Endothelial cell of umbilical vein (primary cell): ENCODE measurements around the gene ARHGEF1. TPM values are rescaled to one million over a fixed set of nuclear protein-coding genes. Genes with fewer than 3 reads are reported as not detected.

ENCODE experiments used
- BruUV-seq: library from RNA; stranded (reverse); fragments of 400-500 nt; replicated peaks from 2 replicates; lab custom pipeline; 2021; lab: Mats Ljungman, UMichigan
- CTCF ChIA-PET: fragments of 300-600, 350-600 bp; sonication (Branson Sonifier 250); formaldehyde crosslinking; loops from one replicate; lab custom pipeline; 2021; ENCODE audit warnings: antibody characterized with exemption, inconsistent platforms; lab: Charles Lee
- POLR2A ChIA-PET: fragments of 300-600, 350-600 bp; sonication (Branson Sonifier 250); formaldehyde crosslinking; loops from one replicate; lab custom pipeline; 2021; ENCODE audit warnings: antibody characterized with exemption, inconsistent platforms; lab: Charles Lee
- DNase-seq: peaks from one replicate; pipeline ENCODE4 v3.0.0-alpha.2; 2011; ENCODE audit warnings: low read depth, low spot score
- FAIRE-seq: peaks from 2 replicates; lab custom pipeline; 2011; peaks lifted over from hg19 to GRCh38; lab: Jason Lieb, UNC
- H2AFZ ChIP-seq: 2 replicates; pipeline ENCODE4 v1.6.0; 2012; ENCODE audit warnings: low read depth, low read length, control low read depth, inconsistent platforms
- H3K27ac ChIP-seq: 2 replicates; pipeline ENCODE4 v1.5.1; 2011; ENCODE audit warnings: low read depth, mild to moderate bottlenecking, control low read depth, low read length, moderate library complexity; ENCODE audit not compliant: insufficient read depth
- H3K27me3 ChIP-seq, 2 experiments: 2 replicates each; pipeline versions ENCODE4 v1.6.0 to v1.6.1; 2011; ENCODE audit warnings: low read length in 2 of 2, mixed read lengths in 1 of 2; ENCODE audit not compliant: control insufficient read depth in 2 of 2, insufficient read depth in 2 of 2
- H3K36me3 ChIP-seq, 2 experiments: 2 replicates in 1 of 2; 3 replicates in 1 of 2; pipeline ENCODE4 v1.5.1; 2011; ENCODE audit warnings: low read length in 2 of 2, mild to moderate bottlenecking in 1 of 2, moderate library complexity in 1 of 2; ENCODE audit not compliant: control insufficient read depth in 2 of 2, insufficient read depth in 2 of 2; ENCODE audit errors: extremely low read depth in 1 of 2
- H3K4me1 ChIP-seq: 3 replicates; pipeline ENCODE4 v1.5.1; 2011; ENCODE audit warnings: mild to moderate bottlenecking, low read length; ENCODE audit not compliant: control insufficient read depth, insufficient read depth; ENCODE audit errors: extremely low read depth
- H3K4me2 ChIP-seq: 2 replicates; pipeline ENCODE4 v1.6.1; 2011; ENCODE audit warnings: low read length, control low read depth, mixed read lengths; ENCODE audit not compliant: insufficient read depth
- H3K4me3 ChIP-seq, 3 experiments: fragments of 200-600 bp in 1 of 3; sonication (generic), shearing (Covaris generic) in 1 of 3; replicated peaks in 1 of 3; 2 replicates each; pipeline ENCODE4 v1.5.1; 2011 to 2016; ENCODE audit warnings: control low read depth in 3 of 3, low read length in 3 of 3, mild to moderate bottlenecking in 2 of 3, inconsistent platforms in 1 of 3, low read depth in 1 of 3, moderate library complexity in 1 of 3; ENCODE audit not compliant: insufficient read depth in 1 of 3
- H3K79me2 ChIP-seq: 2 replicates; pipeline ENCODE4 v1.6.0; 2012; ENCODE audit warnings: low read length, inconsistent platforms; ENCODE audit not compliant: control insufficient read depth, insufficient read depth
- H3K9ac ChIP-seq: replicated peaks from 2 replicates; pipeline ENCODE3; 2011; ENCODE audit warnings: low read length, control low read depth; ENCODE audit not compliant: insufficient read depth; ENCODE audit errors: extremely low read depth
- H3K9me1 ChIP-seq: replicated peaks from 3 replicates; pipeline ENCODE4 v1.6.0; 2011; ENCODE audit warnings: mild to moderate bottlenecking, low read length; ENCODE audit not compliant: control insufficient read depth, insufficient read depth; ENCODE audit errors: extremely low read depth
- H3K9me3 ChIP-seq: replicated peaks from 2 replicates; pipeline ENCODE4 v1.5.1; 2012; ENCODE audit warnings: low read length, inconsistent platforms; ENCODE audit not compliant: control insufficient read depth, insufficient read depth
- H4K20me1 ChIP-seq: replicated peaks from 2 replicates; pipeline ENCODE3; 2011; ENCODE audit warnings: mild to moderate bottlenecking, low read length; ENCODE audit not compliant: control insufficient read depth, insufficient read depth; ENCODE audit errors: extremely low read depth
- CTCF ChIP-seq, 2 donors: IDR thresholded peaks; 1 replicate in 1 of 2; 2 replicates in 1 of 2; pipeline ENCODE4 v1.5.1; 2011; ENCODE audit warnings: low read length in 2 of 2, mild to moderate bottlenecking in 2 of 2, moderate library complexity in 2 of 2, control low read depth in 1 of 2, inconsistent platforms in 1 of 2, low read depth in 1 of 2; ENCODE audit not compliant: insufficient read depth in 1 of 2; ENCODE audit errors: extremely low read depth in 1 of 2
- EZH2 ChIP-seq: IDR thresholded peaks from 2 replicates; pipeline ENCODE4 v1.6.1; 2012; ENCODE audit warnings: borderline replicate concordance, low read depth, mild to moderate bottlenecking, moderate library complexity, low read length, inconsistent platforms; ENCODE audit not compliant: severe bottlenecking
- FOS ChIP-seq: IDR thresholded peaks from 2 replicates; pipeline ENCODE4 v1.6.1; 2011; ENCODE audit warnings: mild to moderate bottlenecking, low read length, moderate library complexity, borderline replicate concordance; ENCODE audit not compliant: insufficient read depth
- GATA2 ChIP-seq: IDR thresholded peaks from 2 replicates; pipeline ENCODE4 v1.7.0; 2011; ENCODE audit warnings: low read depth, mild to moderate bottlenecking, moderate library complexity, mixed read lengths, low read length; ENCODE audit not compliant: insufficient read length, insufficient read depth
- JUN ChIP-seq: IDR thresholded peaks from 2 replicates; pipeline ENCODE4 v1.6.1; 2011; ENCODE audit warnings: borderline replicate concordance, low read depth; ENCODE audit not compliant: insufficient read length, insufficient read depth
- MYC ChIP-seq: IDR thresholded peaks from one replicate; pipeline ENCODE4 v1.6.1; 2011; ENCODE audit warnings: mild to moderate bottlenecking, low read depth, low read length
- POLR2A ChIP-seq: IDR thresholded peaks from 2 replicates; pipeline ENCODE4 v1.6.1; 2012; ENCODE audit warnings: low read depth, mild to moderate bottlenecking, control low read depth, low read length
- POLR2AphosphoS5 ChIP-seq: IDR thresholded peaks from 2 replicates; pipeline ENCODE4 v1.6.1; 2012; ENCODE audit warnings: low read depth, mild to moderate bottlenecking, control low read depth, low read length, moderate library complexity; ENCODE audit not compliant: insufficient read depth
- dilution Hi-C: fragments of 300-500 bp; cut with MboI; formaldehyde crosslinking; loops from one replicate; pipeline ENCODE4 v1.15.0; 2019; ENCODE audit warnings: low sequenced_read_pairs; ENCODE audit not compliant: extremely low pct_ligation_motif_present
- intact Hi-C: fragments of 100-400 bp; cut with micrococcal nuclease; formaldehyde crosslinking; loops from one replicate; pipeline ENCODE4 v1.10.0; 2022
- polyA plus RNA-seq, 4 experiments: library from polyadenylated mRNA; depleted of rRNA in 3 of 4; stranded (reverse) in 3 of 4; unstranded in 1 of 4; fragments of >200 nt; gene quantifications; 2 replicates each; pipeline versions ENCODE4 v1.2.1 to v1.2.3, GENCODE V29; 2011 to 2012; ENCODE audit warnings: missing spikeins in 1 of 4
- total RNA-seq: library from RNA; stranded (reverse); gene quantifications from 2 replicates; pipeline ENCODE4 v1.2.3, GENCODE V29; 2021
- TF ChIP-seq, protein P1 (sequence below): IDR thresholded peaks from 2 replicates; pipeline ENCODE4 v1.6.1; 2011; ENCODE audit not compliant: insufficient read depth, insufficient read length

ARHGEF1 gene
- total and polyA plus RNA-seq, 2 donors (not counting 3 experiments of a cell fraction or from before 2014, with no cell fraction given) = 65.4 to 123 TPM

DNA sequence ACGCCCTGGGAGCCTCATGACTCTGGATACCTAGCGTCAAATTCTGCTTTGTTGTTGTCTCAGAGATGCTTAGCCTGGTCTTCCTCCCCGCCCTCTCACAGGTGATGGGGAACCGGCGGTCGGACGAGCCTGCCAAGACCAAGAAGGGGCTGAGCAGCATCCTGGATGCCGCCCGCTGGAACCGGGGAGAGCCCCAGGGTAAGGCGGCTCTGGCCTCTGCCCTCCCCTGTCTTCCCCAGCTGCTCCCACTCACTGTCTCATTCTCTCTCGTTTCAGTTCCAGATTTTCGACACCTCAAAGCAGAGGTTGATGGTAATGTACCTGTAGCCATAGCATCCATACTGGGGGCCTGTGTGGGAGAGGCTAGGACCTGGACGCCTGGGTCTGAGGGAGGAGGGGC, 11.4 kb downstream of the ARHGEF1 start:
- no TSS peak for BruUV-seq
- Histone ChIP-seq H4K20me1 (no peaks in the 10 kb centered on the region), H3K27me3 (no peaks in the 10 kb centered on the region), H3K27ac (no peak overlapping the region), H3K4me1 (no peaks in the 10 kb centered on the region), H3K4me3 (no peak overlapping the region), H3K79me2 (no peaks in the 10 kb centered on the region), H3K4me2 (no peak overlapping the region), H3K36me3 (peaks cover 4 to 33% of the 10 kb centered on the region in 2 experiments), H2AFZ (no peak overlapping the region), H3K9me1 (no peaks in the 10 kb centered on the region), H3K9me3 (no peaks in the 10 kb centered on the region), H3K9ac (no peak overlapping the region)
- no peak for DNase-seq
- ChIA-PET CTCF (no interaction called here), POLR2A (no interaction called here)
- dilution Hi-C loops = no loop called here
- TF ChIP-seq GATA2 = no peak
- no peak for TF ChIP-seq CTCF (IDR thresholded peaks at IDR 0.05; ENCODE audit: extremely low read depth in 1 of 2, insufficient read depth in 1 of 2, low read depth in 1 of 2, low read length in 2 of 2)
- TF ChIP-seq, protein P1, sequence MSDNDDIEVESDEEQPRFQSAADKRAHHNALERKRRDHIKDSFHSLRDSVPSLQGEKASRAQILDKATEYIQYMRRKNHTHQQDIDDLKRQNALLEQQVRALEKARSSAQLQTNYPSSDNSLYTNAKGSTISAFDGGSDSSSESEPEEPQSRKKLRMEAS = no peak
- TF ChIP-seq POLR2AphosphoS5 = no peak
- no peak for TF ChIP-seq FOS
- TF ChIP-seq EZH2 = no peak
- no peak for TF ChIP-seq JUN
- TF ChIP-seq MYC = no peak
- no peak for TF ChIP-seq POLR2A
- no peak for FAIRE-seq
- intact Hi-C loops = no loop called here
